ENCODE data around the gene CATSPERE.
"Not testable (repeated sequence)": the region's sequence is repeated elsewhere in the genome, so short reads cannot be mapped to it uniquely, and the experiment has no call there.

GRCh38 chr1:244661569-244662312 is 200.7 kb downstream of the CATSPERE start:
- TF ChIP-seq CTCF, EP300, POLR2AphosphoS5 (IDR thresholded peaks at IDR 0.05): not testable (repeated sequence)
